Measurements from ENCODE around the gene AMN1.
"Not testable (repeated sequence)": the region's sequence is repeated elsewhere in the genome, so short reads cannot be mapped to it uniquely, and the experiment has no call there.

The AMN1 gene

DNA sequence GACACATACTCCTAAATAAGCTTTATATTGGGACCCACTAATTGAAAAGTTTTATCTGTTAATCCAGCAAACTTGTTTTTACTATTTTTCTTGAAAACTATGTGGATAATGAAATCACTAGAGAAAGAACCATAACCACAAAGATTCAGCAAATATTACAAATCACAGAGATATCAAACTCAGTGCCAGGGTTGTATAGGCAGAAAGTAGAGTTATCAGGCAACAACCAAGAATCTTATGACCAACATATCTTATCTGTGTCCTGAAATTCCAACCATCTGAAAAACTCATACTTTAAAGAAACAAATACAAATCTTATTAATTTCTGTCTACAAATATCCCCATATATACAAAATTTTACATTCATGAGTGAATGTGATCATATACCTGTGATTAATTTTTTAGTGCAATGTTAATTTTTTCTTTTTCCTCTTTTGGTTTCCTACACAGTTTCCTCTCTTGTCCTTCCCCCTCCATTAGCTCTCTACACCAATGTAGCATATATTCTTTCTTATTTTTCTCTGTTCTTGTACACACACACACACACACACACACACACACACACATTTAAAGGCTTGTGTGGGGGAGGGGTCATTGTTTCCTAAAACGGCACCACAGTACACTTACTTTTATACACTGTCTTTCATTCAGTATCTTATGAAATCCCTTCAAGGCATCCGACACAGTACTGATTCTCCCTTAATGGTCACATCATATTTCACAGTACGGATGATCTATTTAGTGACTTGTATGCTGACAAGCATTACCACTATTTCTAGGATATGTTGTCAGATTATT lies 18.6 kb downstream of the AMN1 start:
- no peak for DNase-seq (ENCODE audit: low read depth)

DNA sequence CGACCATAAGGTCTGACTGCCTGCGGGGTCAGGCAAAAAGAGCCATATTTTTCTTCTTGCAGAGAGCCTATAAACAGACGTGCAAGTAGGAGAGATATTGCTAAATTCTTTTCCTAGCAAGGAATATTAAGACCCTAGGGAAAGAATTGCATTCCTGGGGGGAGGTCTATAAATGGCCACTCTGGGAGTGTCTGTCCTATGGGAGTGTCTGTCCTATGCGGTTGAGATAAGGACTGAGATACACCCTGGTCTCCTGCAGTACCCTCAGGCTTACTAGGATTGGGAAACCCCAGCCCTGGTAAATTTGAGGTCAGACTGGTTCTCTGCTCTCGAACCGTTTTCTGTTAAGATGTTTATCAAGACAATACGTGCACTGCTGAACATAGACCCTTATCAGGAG lies 20.7 kb downstream of the AMN1 start:
- DNase-seq (ENCODE audit: low read depth); H3K4me3 ChIP-seq (ENCODE audit: low read length): not testable (repeated sequence)

More for the DNA sequence above, 18.6 kb downstream of the AMN1 start:
- TF ChIP-seq, protein P1, sequence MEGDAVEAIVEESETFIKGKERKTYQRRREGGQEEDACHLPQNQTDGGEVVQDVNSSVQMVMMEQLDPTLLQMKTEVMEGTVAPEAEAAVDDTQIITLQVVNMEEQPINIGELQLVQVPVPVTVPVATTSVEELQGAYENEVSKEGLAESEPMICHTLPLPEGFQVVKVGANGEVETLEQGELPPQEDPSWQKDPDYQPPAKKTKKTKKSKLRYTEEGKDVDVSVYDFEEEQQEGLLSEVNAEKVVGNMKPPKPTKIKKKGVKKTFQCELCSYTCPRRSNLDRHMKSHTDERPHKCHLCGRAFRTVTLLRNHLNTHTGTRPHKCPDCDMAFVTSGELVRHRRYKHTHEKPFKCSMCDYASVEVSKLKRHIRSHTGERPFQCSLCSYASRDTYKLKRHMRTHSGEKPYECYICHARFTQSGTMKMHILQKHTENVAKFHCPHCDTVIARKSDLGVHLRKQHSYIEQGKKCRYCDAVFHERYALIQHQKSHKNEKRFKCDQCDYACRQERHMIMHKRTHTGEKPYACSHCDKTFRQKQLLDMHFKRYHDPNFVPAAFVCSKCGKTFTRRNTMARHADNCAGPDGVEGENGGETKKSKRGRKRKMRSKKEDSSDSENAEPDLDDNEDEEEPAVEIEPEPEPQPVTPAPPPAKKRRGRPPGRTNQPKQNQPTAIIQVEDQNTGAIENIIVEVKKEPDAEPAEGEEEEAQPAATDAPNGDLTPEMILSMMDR (IDR thresholded peaks at IDR 0.05; ENCODE audit: insufficient read depth, low read depth, low read length, missing control alignments): no peak
- no peak overlapping the region for H3K4me3 ChIP-seq (ENCODE audit: low read length)

DNA sequence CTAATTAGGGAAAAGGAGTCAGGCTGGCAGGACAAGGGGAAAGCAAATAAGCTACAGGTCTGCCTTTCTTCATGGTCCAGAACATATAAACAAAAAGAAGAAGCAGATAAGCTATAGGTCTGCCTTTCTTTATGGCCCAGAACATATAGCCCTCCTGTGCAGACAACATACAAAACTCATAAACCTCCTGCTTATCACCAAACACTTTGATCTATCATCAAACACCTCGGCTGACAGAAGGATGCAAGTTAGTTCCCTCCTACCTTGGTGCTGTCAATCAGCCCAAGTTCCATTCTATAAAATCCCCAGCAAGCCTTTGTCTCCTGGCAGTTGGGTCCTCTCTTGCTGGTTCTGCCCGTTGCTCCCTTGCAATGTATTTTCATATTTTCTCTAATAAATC lies 23.2 kb downstream of the AMN1 start:
- DNase-seq (ENCODE audit: low read depth): no peak

DNA sequence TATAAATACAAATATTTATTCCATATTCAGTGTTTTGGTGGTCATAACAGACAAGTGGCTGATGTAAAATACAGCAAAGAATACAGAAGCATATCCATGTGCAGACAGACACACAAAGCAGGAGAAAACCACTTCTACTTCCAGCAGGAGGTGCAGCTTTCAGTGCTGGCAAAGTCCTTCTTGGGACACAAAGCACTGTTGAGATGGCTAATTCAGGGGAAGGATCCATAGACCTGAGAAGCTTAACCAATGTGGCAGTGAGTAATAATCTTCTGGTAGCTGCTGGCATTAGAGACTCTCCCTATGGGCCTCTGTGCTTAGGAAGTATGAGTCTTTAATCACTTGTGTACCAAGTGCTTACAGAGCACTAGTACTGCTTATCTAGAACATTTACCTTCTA lies 26.8 kb downstream of the AMN1 start:
- TF ChIP-seq, protein P1 (IDR thresholded peaks at IDR 0.05; ENCODE audit: insufficient read depth, low read depth, low read length, missing control alignments): peak; percentile 31
- no peak overlapping the region for H3K4me3 ChIP-seq (ENCODE audit: low read length)
- peak; percentile 48 for DNase-seq (ENCODE audit: low read depth)

More for the DNA sequence above, 23.2 kb downstream of the AMN1 start:
- H3K4me3 ChIP-seq (ENCODE audit: low read length): no peak overlapping the region
- TF ChIP-seq, protein P1 (IDR thresholded peaks at IDR 0.05; ENCODE audit: insufficient read depth, low read depth, low read length, missing control alignments): no peak

DNA sequence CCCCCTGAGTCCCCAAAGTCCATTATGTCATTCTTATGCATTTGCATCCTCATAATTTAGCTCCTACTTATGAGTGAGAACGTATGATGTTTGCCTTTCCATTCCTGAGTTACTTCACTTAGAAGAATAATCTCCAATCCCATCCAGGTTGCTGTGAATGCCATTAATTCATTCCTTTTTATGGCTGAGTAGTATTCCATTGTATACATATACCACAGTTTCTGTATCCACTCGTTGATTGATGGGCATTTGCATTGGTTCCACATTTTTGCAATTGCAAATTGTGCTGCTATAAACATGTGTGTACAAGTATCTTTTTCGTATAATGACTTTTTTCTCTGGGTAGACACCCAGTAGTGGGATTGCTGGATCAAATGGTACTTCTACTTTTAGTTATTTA lies 38.9 kb downstream of the AMN1 start:
- H3K4me3 ChIP-seq (ENCODE audit: low read length); DNase-seq (ENCODE audit: low read depth): not testable (repeated sequence)

DNA sequence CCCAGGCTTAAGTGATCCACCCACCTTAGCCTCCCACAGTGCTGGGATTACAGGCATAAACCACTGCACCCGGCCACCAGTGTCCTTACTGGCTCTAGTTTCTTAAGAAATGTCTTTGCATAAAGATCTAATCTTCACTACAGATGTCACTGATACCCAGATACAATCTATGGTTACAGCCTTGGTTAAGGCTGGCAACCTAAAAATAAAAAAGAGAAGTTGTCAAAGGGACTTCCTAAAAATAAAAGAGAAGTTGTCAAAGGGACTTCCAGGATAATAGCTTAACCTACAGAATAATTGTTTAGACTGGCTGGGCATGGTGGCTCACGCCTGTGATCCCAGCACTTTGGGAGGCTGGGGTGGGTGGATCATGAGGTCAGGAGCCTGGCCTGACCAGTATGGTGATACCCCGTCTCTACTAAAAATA lies 41.7 kb downstream of the AMN1 start:
- DNase-seq (ENCODE audit: low read depth): no peak
- TF ChIP-seq, protein P1 (IDR thresholded peaks at IDR 0.05; ENCODE audit: insufficient read depth, low read depth, low read length, missing control alignments): no peak
- H3K4me3 ChIP-seq (ENCODE audit: low read length): no peak overlapping the region

DNA sequence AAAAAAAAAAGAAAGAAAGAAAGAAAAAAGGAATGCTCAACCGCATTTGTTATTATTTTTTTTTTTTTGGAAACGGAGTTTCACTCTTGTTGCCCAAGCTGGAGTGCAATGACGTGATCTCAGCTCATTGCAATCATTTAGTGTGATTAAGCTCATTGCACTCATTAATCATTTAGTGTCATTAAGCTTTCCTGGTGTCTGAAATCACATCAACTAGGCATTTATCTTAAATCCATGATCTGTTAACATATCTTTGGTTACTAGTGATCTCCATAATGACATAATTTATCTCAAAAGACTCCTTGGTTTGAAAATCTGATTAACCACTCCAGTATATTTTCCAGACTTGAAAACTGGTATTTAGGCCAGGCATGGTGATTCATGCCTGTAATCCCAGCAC lies 43.0 kb downstream of the AMN1 start:
- no peak overlapping the region for H3K4me3 ChIP-seq (ENCODE audit: low read length)
- no peak for DNase-seq (ENCODE audit: low read depth)
- TF ChIP-seq, protein P1 (IDR thresholded peaks at IDR 0.05; ENCODE audit: insufficient read depth, low read depth, low read length, missing control alignments): no peak

All from epithelial cell of esophagus (primary cell).